ENCODE measurements around the gene DLGAP1. TPM values are rescaled to one million over a fixed set of nuclear protein-coding genes. Genes with fewer than 3 reads are reported as not detected.

DLGAP1 gene
- total RNA-seq, 1 experiment from 2014 or later = 23.0 TPM

- Mint-ChIP-seq H3K9me3 (no peaks in the 10 kb centered on the region), H3K4me3 (peak overlapping the region; percentile 5), H3K36me3 (peaks cover 8% of the 10 kb centered on the region), H3K4me1 (peaks cover 28% of the 10 kb centered on the region), H3K27me3 (ENCODE audit: low read depth) (no peaks in the 10 kb centered on the region), H3K27ac (peak overlapping the region; percentile 9; the same call in 1 of the 2 replicates)
- POLR2A ChIA-PET = no interaction called here
- DNase-seq (ENCODE audit: low spot score) (no peak), ATAC-seq (no peak)
- no peak for TF ChIP-seq ZNF425 (CRISPR knock-in tag; conservative IDR thresholded peaks at IDR 0.05)
- no peak for TF ChIP-seq FOXP1 (CRISPR knock-in tag; IDR thresholded peaks at IDR 0.05; ENCODE audit: borderline replicate concordance)
- TF ChIP-seq NFYB (CRISPR knock-in tag; conservative IDR thresholded peaks at IDR 0.05; ENCODE audit: low read depth) = no peak
- no peak for TF ChIP-seq ZMAT4 (CRISPR knock-in tag; IDR thresholded peaks at IDR 0.05)
- TF ChIP-seq PRDM15 (CRISPR knock-in tag; IDR thresholded peaks at IDR 0.05) = no peak
- no peak for TF ChIP-seq MYBL2 (CRISPR knock-in tag; IDR thresholded peaks at IDR 0.05)
- TF ChIP-seq ATF3 (CRISPR knock-in tag; conservative IDR thresholded peaks at IDR 0.05) = no peak
- no peak for TF ChIP-seq E2F1 (CRISPR knock-in tag; IDR thresholded peaks at IDR 0.05)
- no peak for TF ChIP-seq ELF4 (CRISPR knock-in tag; IDR thresholded peaks at IDR 0.05; ENCODE audit: low read depth)
- no peak for TF ChIP-seq ZBTB21 (CRISPR knock-in tag; IDR thresholded peaks at IDR 0.05; ENCODE audit: borderline replicate concordance)
- no peak for TF ChIP-seq ZNF263 (CRISPR knock-in tag; IDR thresholded peaks at IDR 0.05; ENCODE audit: low read depth)
- TF ChIP-seq ZNF317 (CRISPR knock-in tag; IDR thresholded peaks at IDR 0.05; ENCODE audit: borderline replicate concordance, low read depth) = no peak
- no peak for TF ChIP-seq TP53 (CRISPR knock-in tag; IDR thresholded peaks at IDR 0.05)
- no peak for TF ChIP-seq AFF4 (CRISPR knock-in tag; IDR thresholded peaks at IDR 0.05; ENCODE audit: borderline replicate concordance)
- no peak for TF ChIP-seq ZNF281 (CRISPR knock-in tag; IDR thresholded peaks at IDR 0.05)
- no peak for TF ChIP-seq CREM (CRISPR knock-in tag; IDR thresholded peaks at IDR 0.05)
- no peak for TF ChIP-seq GTF2I (CRISPR knock-in tag; conservative IDR thresholded peaks at IDR 0.05)
- no peak for TF ChIP-seq ETV6 (CRISPR knock-in tag; IDR thresholded peaks at IDR 0.05)
- TF ChIP-seq ZNF396 (CRISPR knock-in tag; IDR thresholded peaks at IDR 0.05; ENCODE audit: borderline replicate concordance) = no peak
- no peak for TF ChIP-seq SOX15 (CRISPR knock-in tag; IDR thresholded peaks at IDR 0.05)
- CTCF ChIA-PET = no interaction called here
These were observed 581.0 kb downstream of the DLGAP1 start for GRCh38 chr18:3874125-3874524.

Measured in WTC11 (cell line).